Stimulated activated CD4-positive, alpha-beta T cell treated with anti-CD3 and anti-CD28 coated beads, Interleukin-1b, Interleukin-23, amount 100 ng/mL, for 24 hours (primary cell): ENCODE results near the gene LSM10.

Experiments used
- DNase-seq, 4 experiments: peaks; one replicate each; pipeline ENCODE4 v3.0.0-alpha.2; 2020; ENCODE audit warnings: low read depth in 4 of 4, low spot score in 1 of 4

Gene LSM10

DNA sequence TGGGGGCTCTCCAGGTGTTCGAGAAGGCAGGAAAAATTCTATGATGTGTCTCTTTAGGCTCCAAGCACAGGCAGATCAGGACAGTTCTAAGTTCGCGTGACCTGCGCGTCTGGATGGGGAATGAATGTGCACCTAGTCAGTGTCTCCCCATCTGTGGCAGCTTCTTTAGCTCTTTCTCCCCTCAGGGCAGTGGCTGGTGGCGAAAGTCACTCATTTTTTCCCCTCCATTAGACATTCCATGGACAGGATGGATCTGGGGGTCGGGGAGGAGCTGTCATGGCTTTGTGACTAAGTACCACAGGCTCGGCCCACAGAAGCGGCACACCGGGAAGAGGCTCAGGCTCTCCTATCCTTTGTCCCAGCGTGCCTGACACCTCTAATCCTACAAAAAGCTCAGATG, 43.2 kb downstream of the LSM10 start:
- no peak for DNase-seq

DNA sequence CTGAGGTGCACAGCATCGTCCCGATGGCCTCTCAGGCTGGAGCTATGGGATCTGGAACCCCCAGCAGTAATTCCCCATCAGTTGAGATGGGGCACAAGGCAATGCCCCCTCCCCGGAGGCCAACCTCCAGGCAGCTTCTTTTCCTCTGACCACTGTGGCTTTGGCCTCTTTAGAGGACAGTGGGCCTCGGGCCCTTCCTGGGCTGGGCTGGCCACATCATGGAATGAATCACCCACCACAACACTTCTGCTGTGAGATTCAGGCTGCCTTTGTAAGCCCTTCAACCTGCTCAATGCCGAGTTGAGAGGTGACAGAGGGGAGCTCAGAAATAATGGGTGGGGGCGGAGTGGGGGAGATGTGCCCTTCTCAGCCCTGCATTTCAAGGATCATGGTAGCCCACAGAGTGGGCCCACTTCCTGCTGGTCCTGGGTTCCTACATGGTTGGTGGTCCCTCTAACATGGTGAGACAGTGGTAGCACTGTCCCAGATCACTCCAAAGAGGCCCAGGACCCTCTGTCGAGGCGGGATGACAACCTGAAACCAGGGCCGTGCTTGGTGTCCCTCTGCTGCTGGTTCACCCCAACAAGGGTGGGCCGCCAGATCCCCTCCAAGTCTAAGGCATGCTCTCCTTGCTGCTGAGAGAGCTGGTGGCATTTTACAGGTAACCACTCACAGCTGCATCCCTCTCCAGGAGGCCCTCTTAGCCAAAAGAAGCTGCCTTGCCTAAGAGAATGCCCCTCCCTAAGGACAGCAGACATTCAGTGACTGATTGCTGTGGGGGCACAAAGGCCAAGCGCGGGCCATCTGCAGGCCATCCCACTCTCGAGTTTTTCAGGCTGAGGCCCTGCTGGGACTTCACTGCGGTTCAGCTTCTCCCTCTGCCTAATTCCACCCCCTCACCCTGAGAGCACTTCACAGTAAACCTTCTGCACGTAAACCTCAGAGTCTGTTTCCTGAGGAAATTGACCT, 44.5 kb downstream of the LSM10 start:
- DNase-seq = no peak

- DNase-seq = no peak
Observed at GRCh38 chr1:36352125-36352909, 45.4 kb downstream of the LSM10 start.

- DNase-seq = no peak
Observed at GRCh38 chr1:36351227-36351977, 46.3 kb downstream of the LSM10 start.

GRCh38 chr1:36350659-36351226, 47.0 kb downstream of the LSM10 start:
- DNase-seq = peak in 1 of 4 experiments; percentile 32

DNA sequence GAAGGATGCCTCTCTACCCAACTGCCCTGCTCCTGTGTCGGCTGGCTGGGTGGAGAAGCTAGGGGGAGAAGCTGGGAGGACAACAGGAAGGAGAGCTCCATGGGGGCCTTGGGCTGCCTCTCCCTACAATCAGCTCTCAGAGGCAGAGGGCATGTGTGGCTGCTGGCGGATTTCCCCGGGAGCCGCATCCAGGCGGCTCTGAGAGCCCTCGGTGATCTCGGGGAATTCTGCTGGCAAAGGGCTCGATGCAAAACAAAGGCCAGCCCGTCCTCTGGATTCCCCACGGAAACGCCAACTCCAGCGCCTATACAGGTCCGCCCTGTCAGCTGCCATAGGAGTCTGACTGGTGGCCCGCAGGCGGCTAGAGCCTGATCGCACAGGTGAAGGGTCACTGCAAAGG, 47.9 kb downstream of the LSM10 start:
- no peak for DNase-seq

GRCh38 chr1:36349241-36349671, 48.5 kb downstream of the LSM10 start:
- DNase-seq = peak in 1 of 4 experiments; percentile 17

- no peak for DNase-seq
Observed at GRCh38 chr1:36346741-36347370, 50.9 kb downstream of the LSM10 start.

GRCh38 chr1:36345353-36345752, 52.4 kb downstream of the LSM10 start:
- no peak for DNase-seq

DNA sequence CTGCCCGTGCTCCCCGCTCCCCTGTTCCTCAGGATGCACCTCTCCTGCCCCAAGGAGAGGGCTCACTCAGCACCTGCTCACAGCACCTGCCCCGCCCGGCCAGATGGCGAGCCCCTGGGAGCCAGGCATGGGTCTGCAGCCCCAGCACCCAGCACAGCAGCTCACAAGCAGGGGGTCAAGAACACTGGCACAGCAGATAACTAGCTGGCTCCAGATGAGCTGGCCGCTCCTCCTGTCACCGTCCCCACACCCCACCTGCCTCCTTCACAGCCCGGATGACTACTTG, 53.4 kb downstream of the LSM10 start:
- DNase-seq = no peak

DNA sequence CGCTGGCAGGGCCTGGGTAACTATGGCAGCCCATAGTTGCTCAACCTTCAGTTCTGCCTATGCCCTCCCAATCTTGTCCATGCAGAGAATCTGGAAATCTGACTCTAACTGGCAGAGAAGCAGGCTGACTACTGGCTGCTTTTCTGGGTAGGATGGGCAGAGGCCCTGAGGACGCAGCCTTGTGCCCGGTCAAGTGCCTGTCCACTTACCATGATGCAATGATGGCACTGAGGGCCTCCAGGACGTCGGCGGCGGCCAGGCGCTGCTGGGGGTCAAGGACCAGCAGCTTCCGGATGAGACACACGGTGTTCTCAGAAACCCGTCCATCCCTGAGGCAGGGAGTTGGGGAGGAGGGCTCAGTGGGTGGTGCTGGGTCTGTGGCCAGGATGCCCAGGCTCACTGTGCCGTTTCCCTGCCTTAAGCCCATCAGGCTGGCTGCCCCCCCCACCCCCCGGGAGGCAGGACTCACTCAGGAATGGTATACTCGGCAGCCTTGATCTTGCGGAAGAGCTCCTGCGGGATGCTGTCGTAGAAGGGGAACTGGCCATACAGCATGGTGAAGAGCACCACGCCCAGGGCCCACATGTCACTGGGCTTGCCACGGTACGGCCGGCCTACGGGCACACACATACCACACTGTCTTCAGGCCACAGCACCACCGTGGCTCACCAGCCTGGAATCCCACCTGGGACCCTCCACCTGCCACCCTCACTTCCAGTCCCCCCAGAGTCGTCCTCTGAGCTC, 53.9 kb downstream of the LSM10 start:
- no peak for DNase-seq
